Transverse colon (tissue), 4 donors: ENCODE measurements around the gene CDH24. TPM values are rescaled to one million over a fixed set of nuclear protein-coding genes. Genes with fewer than 3 reads are reported as not detected.

Source experiments
- DNase-seq: peaks from one replicate; pipeline ENCODE4 v3.0.0-alpha.2; 2019
- H3K27ac ChIP-seq, 4 donors: fragments of 200-600 bp; sonication (generic); 2 replicates each; pipeline ENCODE4 v1.5.1; 2016 to 2018; ENCODE audit warnings: inconsistent platforms in 4 of 4
- H3K27me3 ChIP-seq: fragments of 200-600 bp; sonication (generic); 2 replicates; pipeline ENCODE4 v1.5.1; 2017; ENCODE audit warnings: inconsistent platforms
- H3K36me3 ChIP-seq, 4 donors: fragments of 200-600 bp; sonication (generic); 2 replicates each; pipeline ENCODE4 v1.5.1; 2017 to 2019; ENCODE audit warnings: inconsistent platforms in 4 of 4
- H3K4me1 ChIP-seq, 4 donors: fragments of 200-600 bp; sonication (generic); 2 replicates each; pipeline ENCODE4 v1.5.1; 2017 to 2020; ENCODE audit warnings: inconsistent platforms in 4 of 4
- H3K4me3 ChIP-seq, 4 donors: fragments of 200-600 bp; sonication (generic); 1 replicate in 1 of 4; 2 replicates in 3 of 4; pipeline versions ENCODE4 v1.5.1 to v1.6.1; 2017 to 2019; ENCODE audit warnings: inconsistent platforms in 4 of 4
- H3K9me3 ChIP-seq, 2 donors: fragments of 200-600 bp; sonication (generic); 2 replicates each; pipeline ENCODE4 v1.5.1; 2017 to 2019; ENCODE audit warnings: inconsistent platforms in 2 of 2
- CTCF ChIP-seq, 5 experiments: fragments of 200-600 bp in 3 of 5; fragments of 450-650 bp in 2 of 5; sonication (generic) in 3 of 5; IDR thresholded peaks; 1 replicate in 2 of 5; 2 replicates in 3 of 5; pipeline ENCODE4 v1.5.1; 2016 to 2017; ENCODE audit warnings: antibody characterized with exemption in 5 of 5, inconsistent platforms in 3 of 5, mild to moderate bottlenecking in 2 of 5, moderate library complexity in 1 of 5
- EP300 ChIP-seq: sonication (generic); formaldehyde crosslinking; IDR thresholded peaks from one replicate; pipeline ENCODE4 v1.6.1; 2017; ENCODE audit warnings: antibody characterized with exemption, low read depth
- POLR2A ChIP-seq: fragments of 450-650 bp; IDR thresholded peaks from one replicate; pipeline ENCODE4 v1.6.1; 2016; ENCODE audit warnings: antibody characterized with exemption, mild to moderate bottlenecking, moderate library complexity
- POLR2AphosphoS5 ChIP-seq, 3 donors: sonication (generic); formaldehyde crosslinking; IDR thresholded peaks; one replicate each; pipeline ENCODE4 v1.6.1; 2016; ENCODE audit warnings: antibody characterized with exemption in 3 of 3
- WGBS, 2 donors: methylation state at CpG; one replicate each; pipeline ENCODE4 v1.1.5; 2018; ENCODE audit warnings: low coverage in 1 of 2; 5-methylcytosine and 5-hydroxymethylcytosine counted together
- in situ Hi-C, 4 donors: fragments of 200-750 bp; cut with MboI; loops; one replicate each; pipeline versions ENCODE4 v1.15.0 to v1.15.1; 2017; ENCODE audit warnings: low sequenced_read_pairs in 3 of 4, low pct_ligation_motif_present in 1 of 4, low pct_unique_long_range_greater_than_20kb in 1 of 4
- intact Hi-C: fragments of 100-400 bp; cut with DNase I; formaldehyde crosslinking; loops from one replicate; pipeline ENCODE4 v1.15.1; 2023; ENCODE audit warnings: low total_unique reads
- total RNA-seq, 4 donors: library from RNA; depleted of rRNA; stranded (reverse); fragments of >200 nt; gene quantifications; one replicate each; pipeline ENCODE4 v1.1.0, GENCODE V29; 2016

The CDH24 gene
- total RNA-seq, 4 donors from 2014 or later, result 1.2 to 6.0 (median 4.2) TPM

- TF ChIP-seq CTCF (IDR thresholded peaks at IDR 0.05), result no peak
- TF ChIP-seq POLR2A, result no peak
- TF ChIP-seq POLR2AphosphoS5 (IDR thresholded peaks at IDR 0.05), result no peak
- 90 to 91% methylated on average over 11 to 12 of the region's 12 CpGs for WGBS, 2 donors
- peaks cover 0 to 79% (median 33%) of the 10 kb centered on the region in 4 donors for H3K36me3 ChIP-seq
- in situ Hi-C loops, result no loop called here
- H3K27me3 ChIP-seq, result no peaks in the 10 kb centered on the region
- intact Hi-C loops, result no loop called here
- peaks cover 10 to 31% (median 14%) of the 10 kb centered on the region in 4 donors for H3K4me1 ChIP-seq
- H3K9me3 ChIP-seq, result no peaks in the 10 kb centered on the region
- no peak for DNase-seq
- no peak overlapping the region for H3K4me3 ChIP-seq
- H3K27ac ChIP-seq, result no peak overlapping the region
These were observed 32.4 kb upstream of the CDH24 start for GRCh38 chr14:23089498-23090253.

- H3K36me3 ChIP-seq, result peaks cover 0 to 85% (median 41%) of the 10 kb centered on the region in 4 donors
- DNase-seq, result no peak
- H3K27ac ChIP-seq, result no peak overlapping the region
- H3K4me1 ChIP-seq, result peaks cover 0 to 6% (median 0%) of the 10 kb centered on the region in 4 donors
- H3K27me3 ChIP-seq, result no peaks in the 10 kb centered on the region
- no peaks in the 10 kb centered on the region for H3K9me3 ChIP-seq
- WGBS, 2 donors, result 85 to 100% methylated on average over 1 of the region's 1 CpG
- intact Hi-C loops, result no loop called here
- in situ Hi-C loops, result no loop called here
- TF ChIP-seq POLR2A (no peak), EP300 (no peak), CTCF (IDR thresholded peaks at IDR 0.05) (no peak), POLR2AphosphoS5 (IDR thresholded peaks at IDR 0.05) (no peak)
- H3K4me3 ChIP-seq, result no peak overlapping the region
These were observed 29.2 kb upstream of the CDH24 start for GRCh38 chr14:23086565-23086964.

GRCh38 chr14:23085458-23085857, 28.1 kb upstream of the CDH24 start:
- intact Hi-C loops (no loop called here), in situ Hi-C loops (no loop called here)
- Histone ChIP-seq H3K36me3 (peaks cover 0 to 91% (median 44%) of the 10 kb centered on the region in 4 donors), H3K9me3 (no peaks in the 10 kb centered on the region), H3K27me3 (no peaks in the 10 kb centered on the region), H3K4me1 (peaks cover 0 to 6% (median 0%) of the 10 kb centered on the region in 4 donors), H3K4me3 (no peak overlapping the region), H3K27ac (no peak overlapping the region)
- no peak for TF ChIP-seq CTCF (IDR thresholded peaks at IDR 0.05)
- TF ChIP-seq POLR2AphosphoS5 (IDR thresholded peaks at IDR 0.05), result no peak
- TF ChIP-seq POLR2A, result no peak
- TF ChIP-seq EP300, result no peak
- DNase-seq, result no peak
- WGBS, 2 donors, result 70 to 84% methylated on average over 3 of the region's 3 CpGs

- H3K27me3 ChIP-seq, result no peaks in the 10 kb centered on the region
- no peak overlapping the region for H3K27ac ChIP-seq
- peaks cover 0 to 28% (median 7%) of the 10 kb centered on the region in 4 donors for H3K4me1 ChIP-seq
- in situ Hi-C loops (no loop called here), intact Hi-C loops (no loop called here)
- no peak overlapping the region for H3K4me3 ChIP-seq
- WGBS, 2 donors, result 71 to 86% methylated on average over 1 of the region's 1 CpG
- peaks cover 0 to 92% (median 45%) of the 10 kb centered on the region in 4 donors for H3K36me3 ChIP-seq
- H3K9me3 ChIP-seq, result no peaks in the 10 kb centered on the region
- no peak for TF ChIP-seq POLR2A
- TF ChIP-seq CTCF (IDR thresholded peaks at IDR 0.05), result no peak
- no peak for TF ChIP-seq EP300
- DNase-seq, result no peak
These were observed 23.2 kb upstream of the CDH24 start for GRCh38 chr14:23080474-23080873.
